GM20431 (cell line): ENCODE results near the gene KIAA0930.

ENCODE experiments used
- in situ Hi-C: fragments of 300-500 bp; cut with MseI, MboI; formaldehyde crosslinking; loops from one replicate; pipeline ENCODE4 v1.15.0; 2020; ENCODE audit warnings: low sequenced_read_pairs; ENCODE audit not compliant: unreplicated experiment

The KIAA0930 gene

GRCh38 chr22:45187891-45188290 lies 52.8 kb downstream of the KIAA0930 start:
- in situ Hi-C loops, result no loop called here

DNA sequence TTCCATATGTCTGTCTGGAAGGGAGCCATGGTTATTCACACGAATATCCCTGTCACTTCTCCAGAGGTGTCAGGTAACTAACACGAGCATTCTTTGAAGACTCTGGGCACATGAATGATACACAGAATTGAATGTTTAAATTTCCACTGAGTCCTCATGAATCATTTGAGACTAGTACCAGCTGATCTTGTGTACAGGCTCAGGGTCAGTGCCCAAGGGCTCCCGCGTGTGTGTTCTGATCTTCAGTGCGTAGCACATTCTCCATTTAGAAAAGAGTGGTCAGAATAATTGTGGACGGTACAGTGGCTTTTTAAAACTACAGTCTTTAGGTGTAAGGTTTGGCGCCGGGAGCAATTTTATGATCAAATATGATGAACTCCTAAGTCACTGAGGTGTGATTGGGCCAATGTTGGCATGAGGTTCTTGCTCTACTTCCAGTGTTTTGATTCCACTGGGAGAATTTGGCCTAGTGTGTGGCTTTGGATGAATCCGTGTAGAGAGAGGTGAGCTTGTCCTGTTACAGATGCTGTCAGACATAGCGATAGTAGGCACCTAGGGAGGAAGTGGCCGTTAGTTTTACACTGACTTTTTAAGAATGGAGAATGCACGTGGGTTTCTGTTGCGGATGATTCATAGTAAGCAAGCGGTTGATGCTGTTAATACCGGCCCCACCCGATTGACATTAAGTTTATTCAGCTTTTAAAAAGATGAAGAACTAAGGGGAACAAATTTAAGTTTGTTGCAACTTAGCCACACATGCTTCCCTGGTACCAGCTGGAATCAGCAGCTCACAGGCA lies 54.8 kb downstream of the KIAA0930 start:
- in situ Hi-C loops, result no loop called here

- in situ Hi-C loops, result no loop called here
These were observed 56.7 kb downstream of the KIAA0930 start for GRCh38 chr22:45183974-45184373.

DNA sequence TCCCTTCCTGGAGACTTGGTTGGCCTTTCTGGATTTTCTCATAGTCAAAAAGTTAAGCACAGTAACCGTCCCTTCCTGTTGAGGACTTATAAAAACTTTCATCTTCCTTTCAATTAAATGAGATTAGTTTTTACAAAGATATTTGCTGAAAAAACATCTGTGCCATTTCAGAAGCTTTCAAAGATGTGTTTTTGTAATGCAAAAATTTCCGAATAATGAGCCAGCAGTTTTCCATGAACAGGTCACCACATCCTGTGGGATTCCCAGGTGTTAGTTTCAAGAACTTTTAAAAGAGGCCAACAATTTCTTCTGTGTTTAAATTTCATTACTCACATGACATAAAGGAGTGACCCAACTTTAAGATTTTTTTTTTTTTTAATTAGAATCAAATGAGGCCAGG lies 58.9 kb downstream of the KIAA0930 start:
- in situ Hi-C loops, result no loop called here

DNA sequence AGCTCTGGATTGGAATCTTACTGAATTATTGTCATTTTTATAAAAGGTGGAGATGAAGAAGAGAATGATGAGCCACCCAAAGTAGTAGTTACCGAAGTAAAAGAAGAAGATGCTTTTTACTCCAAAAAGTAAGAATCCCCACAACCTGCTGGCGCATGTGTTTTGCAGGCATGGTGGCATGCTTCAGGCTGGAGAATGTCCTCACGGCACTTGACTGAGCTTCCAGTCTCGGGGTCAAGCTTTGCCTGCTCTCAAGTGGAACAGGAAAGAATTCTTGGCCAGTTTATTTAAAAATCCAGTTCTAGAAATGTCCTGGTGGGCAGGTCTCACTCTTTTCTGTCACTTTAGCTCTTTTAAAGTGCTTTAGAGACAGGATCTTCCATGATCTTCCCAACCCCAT lies 59.5 kb downstream of the KIAA0930 start:
- in situ Hi-C loops, result no loop called here

DNA sequence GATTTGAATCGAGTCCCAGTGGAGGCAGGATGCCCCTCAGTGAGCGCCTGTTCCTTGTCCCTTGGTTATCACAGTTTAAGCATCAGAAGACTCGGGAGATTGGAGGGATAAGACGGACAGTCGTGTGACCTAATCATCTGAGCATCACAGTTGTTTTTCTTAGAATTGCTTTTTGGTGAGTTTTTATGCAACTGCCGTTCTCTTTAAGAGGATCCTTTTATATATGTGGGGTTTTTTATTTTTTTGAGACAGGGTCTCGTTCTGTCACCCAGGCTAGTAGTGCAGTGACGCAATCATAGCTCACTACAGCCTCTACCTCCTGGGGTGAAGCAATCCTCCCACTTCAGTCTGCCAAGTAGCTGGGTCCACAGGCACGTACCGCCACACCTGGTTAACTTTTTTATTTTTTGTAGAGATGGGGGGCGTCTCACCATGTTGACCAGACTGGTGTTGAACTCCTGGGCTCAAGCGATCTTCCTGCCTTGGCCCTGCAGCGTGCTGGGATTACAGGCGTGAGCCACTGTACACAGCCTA lies 60.5 kb downstream of the KIAA0930 start:
- in situ Hi-C loops, result no loop called here

GRCh38 chr22:45179276-45180049 lies 61.2 kb downstream of the KIAA0930 start:
- in situ Hi-C loops, result no loop called here

- in situ Hi-C loops, result no loop called here
These were observed 67.7 kb downstream of the KIAA0930 start for GRCh38 chr22:45172881-45173585.

DNA sequence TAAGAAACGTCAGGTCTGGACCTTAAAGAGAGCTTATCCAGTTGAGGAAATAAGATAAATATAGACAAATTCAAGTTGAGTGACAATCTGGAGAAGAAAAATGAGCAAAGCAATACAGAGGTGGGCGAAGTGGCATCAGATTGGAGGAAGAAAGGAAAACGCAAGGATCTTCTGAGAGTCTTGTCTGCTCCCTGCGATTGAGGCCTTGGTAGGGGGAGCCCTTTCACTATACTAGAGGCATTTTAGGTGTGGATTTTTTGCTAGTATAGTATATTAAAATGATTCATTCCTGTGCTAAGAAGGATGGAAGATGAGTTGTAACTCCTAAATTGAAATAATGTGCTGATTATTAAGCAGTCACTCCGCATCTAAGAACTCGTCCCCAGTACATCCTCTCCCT lies 68.9 kb downstream of the KIAA0930 start:
- in situ Hi-C loops, result no loop called here

- in situ Hi-C loops, result no loop called here
These were observed 70.9 kb downstream of the KIAA0930 start for GRCh38 chr22:45169591-45170466.

DNA sequence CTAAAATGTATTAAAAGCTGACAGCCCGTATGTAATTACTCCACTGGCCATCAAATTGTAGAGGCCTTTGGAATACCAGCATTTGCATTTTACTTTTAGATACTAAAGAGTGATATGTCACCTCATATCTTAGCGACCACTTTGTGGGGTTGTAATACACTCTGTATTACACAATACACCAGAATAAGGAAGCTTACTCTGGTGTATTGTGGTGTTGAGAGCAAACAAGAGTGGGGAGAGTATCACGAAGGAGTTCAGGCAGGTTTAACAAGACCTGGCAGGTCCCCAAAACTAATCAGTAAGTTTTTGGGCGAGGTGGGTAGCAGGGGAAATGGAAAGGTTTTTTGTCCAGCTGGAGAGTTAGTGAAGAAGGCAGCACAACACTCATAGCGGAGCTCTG lies 73.8 kb downstream of the KIAA0930 start:
- in situ Hi-C loops, result no loop called here

GRCh38 chr22:45164270-45165088 lies 76.2 kb downstream of the KIAA0930 start:
- in situ Hi-C loops, result no loop called here

GRCh38 chr22:45163451-45164269 lies 77.0 kb downstream of the KIAA0930 start, which contains the start of gene NUP50:
TSS of gene NUP50 (plus strand) at chr22:45163925. CDS start at chr22:45168178, 4,253 bp downstream.
- in situ Hi-C loops, result no loop called here

GRCh38 chr22:45163099-45163450 lies 77.6 kb downstream of the KIAA0930 start:
- in situ Hi-C loops, result no loop called here

DNA sequence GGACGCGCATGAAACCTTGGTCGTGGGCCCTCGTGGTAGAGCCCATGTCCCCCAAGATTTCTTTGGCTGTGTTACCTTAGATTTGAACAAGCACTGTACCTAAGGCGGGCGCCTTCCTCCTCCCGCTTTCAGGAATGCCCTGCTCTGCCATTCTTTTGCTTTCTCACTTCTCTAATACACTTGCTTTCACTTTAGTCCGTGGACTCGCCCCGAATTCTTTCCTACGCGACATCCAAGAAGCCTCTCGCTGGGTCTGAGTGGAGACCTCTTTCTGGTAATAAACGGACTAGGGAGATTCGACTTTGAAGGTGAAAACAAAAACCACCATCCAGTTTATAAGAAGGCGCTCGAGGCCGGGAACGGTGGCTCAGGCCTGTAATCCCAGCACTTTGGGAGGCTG lies 78.2 kb downstream of the KIAA0930 start:
- in situ Hi-C loops, result no loop called here

DNA sequence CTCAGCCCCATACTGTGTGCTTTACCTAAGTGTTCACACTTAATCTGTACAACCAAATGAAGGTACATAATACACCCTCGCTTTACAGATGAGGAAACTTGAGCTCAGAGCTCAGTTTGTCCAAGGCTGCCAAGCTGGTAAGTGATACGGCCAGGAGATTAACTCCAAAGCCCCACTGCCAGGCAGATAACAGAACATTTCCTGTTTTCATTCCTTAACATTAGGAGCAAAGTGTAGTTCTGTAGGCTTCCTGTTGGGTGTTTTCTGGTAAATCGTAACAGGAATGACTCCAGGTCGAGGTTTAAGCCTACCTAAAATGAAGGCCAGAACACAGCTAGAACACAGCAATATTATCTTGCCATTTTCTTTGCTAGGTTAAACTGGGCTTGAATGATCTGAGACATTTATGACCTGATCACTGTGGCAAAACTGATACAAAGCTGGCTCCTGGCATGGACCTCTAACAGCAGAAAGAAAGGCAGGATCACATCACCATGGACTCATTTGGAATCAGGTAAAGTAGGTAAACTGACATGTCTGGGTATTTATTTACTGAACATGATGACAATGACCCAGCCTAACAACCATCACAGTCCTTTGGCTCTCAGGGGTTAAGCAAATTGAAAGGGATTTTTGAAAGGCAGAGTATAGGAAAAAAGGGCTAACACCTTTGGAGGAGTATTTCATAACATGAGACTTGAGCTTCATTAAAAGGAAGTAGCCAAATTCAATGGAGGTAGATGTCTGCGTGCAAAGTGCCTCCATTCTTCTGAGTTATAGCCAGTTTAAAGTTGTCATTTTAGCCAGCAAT lies 80.8 kb downstream of the KIAA0930 start:
- in situ Hi-C loops, result no loop called here

DNA sequence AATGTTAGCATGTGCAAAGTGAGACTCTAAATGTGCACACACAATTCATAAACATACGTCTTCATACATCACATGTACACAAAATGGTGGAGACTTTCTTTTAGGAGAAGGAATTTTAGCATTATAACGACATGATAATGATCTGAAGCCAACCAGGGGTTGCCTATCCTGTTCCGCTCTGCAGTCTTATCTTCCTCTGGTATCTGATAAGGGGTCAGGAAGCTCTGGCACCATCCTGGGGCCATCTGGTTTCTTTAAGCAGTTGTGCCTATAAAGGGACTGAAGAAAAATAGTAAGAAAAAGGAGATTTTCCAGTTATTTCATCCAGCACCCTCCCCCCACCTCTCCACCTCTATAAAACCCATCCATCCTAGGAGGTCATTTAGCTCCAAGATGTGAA lies 82.8 kb downstream of the KIAA0930 start:
- in situ Hi-C loops, result no loop called here
